HG02610 (cell line): ENCODE measurements around the gene RC3H2.

ENCODE experiments used
- ATAC-seq: cut with Tn5 transposase; IDR thresholded peaks from one replicate; pipeline ENCODE4 v1.9.1; 2021; ENCODE audit warnings: mild to moderate bottlenecking, moderate library complexity; ENCODE audit not compliant: unreplicated experiment

The RC3H2 gene

DNA sequence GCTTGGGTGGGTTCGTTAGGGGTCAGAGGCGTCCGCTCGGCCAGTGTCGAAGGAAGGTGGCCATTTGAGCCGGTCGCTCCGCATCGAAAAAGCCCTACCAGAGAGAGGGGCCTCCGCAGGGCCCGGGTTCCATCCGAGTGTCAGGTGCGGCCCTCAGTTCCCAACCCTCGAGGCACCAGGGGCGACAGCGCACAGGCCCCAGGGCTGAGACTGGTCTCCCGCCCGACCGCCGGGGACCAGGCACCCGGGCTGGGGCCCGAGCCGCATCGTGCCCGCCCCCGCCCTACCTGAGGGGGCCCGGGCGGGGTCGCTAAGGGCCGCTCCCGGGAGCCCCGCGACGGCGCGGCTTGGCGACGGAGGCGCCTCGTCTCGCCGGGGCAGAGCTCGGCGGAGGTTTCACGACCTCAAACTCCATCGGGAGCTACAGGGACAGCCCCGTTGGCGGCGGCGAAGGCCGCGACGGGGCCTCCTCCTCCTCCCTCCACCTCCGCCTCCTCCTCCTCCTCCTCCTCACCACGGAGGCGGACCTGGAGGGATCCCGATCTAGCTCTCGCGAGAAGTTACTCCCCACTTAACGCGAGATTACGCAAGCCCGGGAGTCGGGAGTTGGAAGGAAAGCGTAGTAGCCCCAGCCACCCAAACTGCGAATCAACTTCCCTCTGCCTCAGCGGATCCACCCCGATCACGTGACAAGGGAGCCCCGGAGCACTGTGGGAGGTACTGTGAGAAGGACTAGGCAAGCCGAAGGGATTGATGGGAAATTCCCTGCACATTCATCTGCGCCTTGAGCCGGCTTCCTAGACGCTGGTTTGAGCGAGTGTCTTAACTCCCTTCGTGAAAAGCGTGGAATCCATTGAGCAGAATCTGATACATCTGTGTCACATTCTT is at the start of gene RC3H2:
Gene RC3H2, minus strand, starts transcription at position 537 of the 888 bp plus-strand sequence. CDS start 7,850 bp downstream, outside the sequence.
- peak; percentile 80 for ATAC-seq

- no peak for ATAC-seq
These were observed 49.1 kb upstream of the RC3H2 start for GRCh38 chr9:122954253-122954691.

- no peak for ATAC-seq
These were observed 45.9 kb upstream of the RC3H2 start for GRCh38 chr9:122951056-122951455.

DNA sequence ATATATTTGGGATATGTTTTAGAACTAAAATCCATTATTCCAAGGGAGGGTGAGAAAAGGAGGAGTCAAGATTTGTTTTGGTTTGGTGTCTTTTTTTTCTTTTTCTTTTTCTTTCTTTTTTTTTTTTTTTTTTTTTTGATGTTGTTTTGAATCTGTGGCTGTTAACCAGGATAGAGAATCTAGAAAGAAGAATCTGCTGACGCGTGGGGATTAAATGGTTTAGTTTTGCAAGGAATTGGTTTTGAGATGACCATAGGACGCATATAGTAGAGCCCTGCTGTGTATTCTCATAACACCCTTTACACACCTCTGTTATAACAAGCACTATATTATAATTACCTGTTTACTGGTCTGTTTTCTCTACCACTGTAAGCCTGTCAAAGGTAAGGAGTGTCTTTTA is 45.1 kb upstream of the RC3H2 start:
- no peak for ATAC-seq

- no peak for ATAC-seq
These were observed 44.5 kb upstream of the RC3H2 start for GRCh38 chr9:122949696-122950095.

DNA sequence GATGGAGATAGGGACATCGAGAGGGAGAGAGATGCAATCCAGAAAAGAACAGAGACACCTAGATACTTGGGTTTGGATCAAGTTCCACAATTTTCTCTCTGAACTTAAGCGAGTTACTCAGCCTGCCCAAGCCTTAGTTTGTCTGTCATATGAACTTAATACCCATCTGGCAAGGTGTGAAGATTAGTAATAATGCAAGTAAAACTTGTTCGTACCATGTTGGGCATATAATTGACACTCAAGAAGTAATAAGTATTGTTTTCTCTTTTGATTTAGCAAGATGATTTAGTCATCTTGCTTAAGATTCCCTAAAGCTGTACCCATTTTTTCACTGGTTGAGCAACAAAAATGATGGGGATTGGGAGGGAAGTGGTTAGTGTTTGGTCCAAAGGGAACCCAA is 43.2 kb upstream of the RC3H2 start:
- ATAC-seq, result peak; percentile 53

DNA sequence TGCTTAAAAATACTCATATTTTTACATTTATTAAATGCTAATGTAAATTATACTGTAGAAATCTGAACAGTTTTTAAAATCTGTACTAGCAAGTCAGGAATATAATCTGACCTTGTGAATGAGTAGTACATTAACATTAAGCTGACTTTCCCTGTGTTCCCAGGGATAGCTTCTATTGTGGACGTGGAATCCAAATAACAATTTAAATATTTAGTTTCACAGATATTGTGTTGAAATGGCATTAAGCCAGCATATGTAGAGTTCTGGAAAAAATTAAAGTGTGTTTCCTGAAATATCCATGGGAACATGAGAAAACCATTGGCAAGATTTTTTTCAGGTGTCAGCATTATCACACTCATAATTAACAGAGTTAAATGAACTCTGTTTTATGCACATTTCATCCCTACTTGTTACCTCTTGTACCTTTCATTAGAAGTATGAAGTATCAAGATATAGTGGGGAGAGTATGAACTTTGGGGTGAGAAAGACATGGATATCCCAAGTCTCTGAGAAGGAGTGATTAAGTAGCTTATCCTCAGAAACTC is 41.4 kb upstream of the RC3H2 start:
- no peak for ATAC-seq

DNA sequence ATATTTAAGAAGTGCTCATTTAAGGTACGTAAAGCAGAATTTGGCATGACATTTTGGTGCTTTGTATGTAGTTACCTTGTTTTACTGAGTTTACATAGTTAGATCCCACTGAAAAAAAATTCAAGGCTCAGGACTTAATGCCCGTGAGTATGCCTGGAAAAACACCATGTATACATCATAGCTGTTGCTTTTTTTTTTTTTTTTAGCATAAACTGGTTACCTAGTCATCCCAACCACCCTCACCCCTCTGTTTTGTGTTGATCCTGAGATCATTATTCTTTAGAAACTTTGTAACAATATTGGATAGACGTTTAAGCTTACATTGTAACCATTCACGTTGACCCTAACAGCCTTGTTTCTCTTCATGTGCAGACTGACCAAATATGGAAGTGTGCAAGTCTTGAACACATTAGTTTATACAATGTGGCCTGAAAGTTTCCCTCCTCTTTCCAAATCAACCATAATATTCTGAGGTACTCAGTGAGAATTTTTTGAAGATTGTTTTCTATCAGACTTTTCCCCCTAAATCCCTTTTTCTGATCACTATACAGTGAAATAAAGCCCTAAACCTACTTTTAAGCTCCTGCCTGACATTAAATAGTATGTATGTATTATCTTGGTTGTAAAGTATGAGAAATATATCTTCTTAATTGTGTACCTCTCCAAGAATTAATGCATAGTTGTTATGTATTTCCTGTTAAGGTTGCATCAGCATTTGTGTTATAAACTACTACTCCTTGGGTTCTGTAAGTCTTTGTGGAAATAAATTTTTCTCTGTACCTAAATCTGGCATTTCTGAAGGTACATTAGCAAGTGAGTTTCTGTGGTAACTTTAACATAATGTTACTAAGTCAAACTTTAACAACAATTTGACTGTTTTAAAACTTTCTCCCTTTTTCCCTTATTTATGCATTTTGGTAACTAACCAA is 40.1 kb upstream of the RC3H2 start:
- no peak for ATAC-seq

DNA sequence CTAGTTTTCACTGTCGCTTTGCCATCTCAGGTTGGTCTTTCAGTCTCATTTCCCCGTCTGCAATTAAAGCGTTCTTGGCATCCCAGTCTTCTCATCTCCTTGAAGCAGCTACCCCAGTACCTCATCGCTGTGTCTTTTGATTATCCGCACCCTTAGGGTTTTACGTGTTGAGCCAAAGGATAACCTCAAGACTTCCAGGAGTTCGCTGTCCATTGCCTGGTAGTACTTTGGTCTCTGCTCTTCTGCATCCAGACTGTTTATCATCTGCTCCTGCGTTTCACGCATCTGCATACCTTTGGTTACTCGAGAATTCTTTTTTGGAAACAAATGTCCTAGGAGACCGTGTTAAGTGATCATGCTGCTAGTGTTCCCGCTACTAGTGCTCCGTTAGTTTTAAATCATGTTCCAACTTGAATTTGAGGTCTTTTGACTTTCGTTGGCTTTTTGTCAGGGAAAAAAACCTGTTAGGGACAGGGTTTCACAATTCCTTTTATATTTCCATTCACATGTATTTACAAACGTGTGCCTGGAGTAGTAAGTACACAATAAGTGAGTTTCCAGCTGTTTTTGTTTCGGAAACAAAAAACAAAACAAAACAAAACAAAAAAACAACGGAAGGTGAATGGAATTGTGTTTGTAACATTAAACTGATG is 36.5 kb upstream of the RC3H2 start:
- ATAC-seq, result no peak

DNA sequence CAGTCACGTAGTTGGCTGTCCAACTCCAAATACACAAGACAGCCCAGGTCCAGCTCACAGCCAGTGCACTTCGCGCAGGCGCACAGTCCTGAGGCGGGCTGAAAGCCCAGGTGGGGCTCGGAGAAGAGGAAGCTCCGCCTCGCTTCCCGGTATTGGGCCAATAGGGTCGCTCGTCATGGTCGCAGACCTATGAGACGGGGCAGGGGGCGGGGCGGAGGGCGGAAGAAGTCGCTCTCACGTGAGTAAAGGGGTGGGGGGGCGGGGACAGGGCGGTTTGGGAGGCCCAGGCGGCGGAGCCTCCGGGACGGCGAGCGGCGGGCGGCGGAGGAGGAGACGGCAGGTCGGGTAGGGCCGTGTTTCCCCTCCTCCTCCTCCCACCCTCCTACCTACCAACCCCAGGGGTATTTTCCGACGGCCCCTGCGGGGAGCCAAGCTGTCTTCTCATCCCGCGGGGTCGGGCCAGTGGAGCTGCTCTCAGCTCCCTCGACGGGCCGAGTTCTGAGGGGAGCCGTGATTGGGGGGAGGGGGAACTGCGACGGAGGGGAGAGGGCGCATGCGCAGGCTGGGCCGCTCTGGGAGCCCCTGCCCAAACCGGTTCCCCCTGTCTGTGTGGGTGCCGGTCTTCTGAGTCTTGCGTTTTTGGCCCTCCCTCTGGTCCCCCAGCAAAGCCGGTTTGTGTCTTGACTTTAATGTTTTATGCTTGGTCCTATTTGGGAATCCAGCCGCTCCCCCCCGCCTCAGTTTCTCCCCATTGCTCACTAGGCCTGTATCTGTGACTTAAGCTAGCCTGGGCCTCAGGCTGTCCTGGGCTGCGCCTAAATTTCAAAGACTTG is 35.8 kb upstream of the RC3H2 start, which contains the start of gene RABGAP1:
Gene RABGAP1, plus strand, starts transcription at position 272 of the 833 bp plus-strand sequence. CDS start 16,040 bp downstream, outside the sequence.
- peak; percentile 98 for ATAC-seq

GRCh38 chr9:122940454-122940748 is 35.2 kb upstream of the RC3H2 start:
- ATAC-seq, result no peak

GRCh38 chr9:122939601-122940000 is 34.4 kb upstream of the RC3H2 start:
- no peak for ATAC-seq

DNA sequence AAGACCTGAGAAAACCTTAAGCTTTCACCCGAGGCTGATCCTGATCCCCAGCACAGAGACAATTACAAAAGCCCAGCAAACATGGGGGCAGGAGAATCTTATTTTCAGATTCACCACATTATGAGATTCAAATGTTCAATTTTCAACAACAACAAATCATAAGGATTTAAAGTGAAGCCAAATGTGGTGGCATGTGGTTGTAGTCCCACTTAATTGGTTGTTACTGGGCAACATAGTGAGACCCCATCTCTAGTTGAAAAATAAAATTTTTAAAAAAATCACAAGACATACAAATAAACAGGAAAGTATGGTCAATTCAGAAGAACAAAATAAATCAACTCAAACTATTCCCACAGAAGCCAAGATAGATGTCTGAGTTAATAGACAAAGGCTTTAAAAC is 31.7 kb upstream of the RC3H2 start:
- ATAC-seq, result no peak

DNA sequence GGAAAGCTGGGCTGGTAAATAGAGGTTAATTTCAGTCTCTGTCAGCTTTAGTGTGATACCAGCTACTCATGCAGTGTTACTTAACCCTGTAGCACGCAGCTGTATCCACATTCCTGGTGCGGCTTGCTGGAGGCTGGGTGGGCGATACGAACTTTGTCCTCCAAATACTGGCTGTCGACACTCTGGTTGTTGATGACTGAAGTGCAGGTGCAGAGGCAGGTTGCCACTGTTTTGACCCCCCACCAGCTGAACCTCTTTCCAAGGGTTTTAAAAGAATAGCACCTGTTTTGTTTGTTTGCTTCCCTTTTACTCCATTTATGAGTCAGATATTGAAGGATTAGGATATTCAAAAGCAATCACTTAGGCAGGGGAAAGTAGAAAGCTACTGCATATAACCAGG is 31.3 kb upstream of the RC3H2 start:
- ATAC-seq, result no peak

DNA sequence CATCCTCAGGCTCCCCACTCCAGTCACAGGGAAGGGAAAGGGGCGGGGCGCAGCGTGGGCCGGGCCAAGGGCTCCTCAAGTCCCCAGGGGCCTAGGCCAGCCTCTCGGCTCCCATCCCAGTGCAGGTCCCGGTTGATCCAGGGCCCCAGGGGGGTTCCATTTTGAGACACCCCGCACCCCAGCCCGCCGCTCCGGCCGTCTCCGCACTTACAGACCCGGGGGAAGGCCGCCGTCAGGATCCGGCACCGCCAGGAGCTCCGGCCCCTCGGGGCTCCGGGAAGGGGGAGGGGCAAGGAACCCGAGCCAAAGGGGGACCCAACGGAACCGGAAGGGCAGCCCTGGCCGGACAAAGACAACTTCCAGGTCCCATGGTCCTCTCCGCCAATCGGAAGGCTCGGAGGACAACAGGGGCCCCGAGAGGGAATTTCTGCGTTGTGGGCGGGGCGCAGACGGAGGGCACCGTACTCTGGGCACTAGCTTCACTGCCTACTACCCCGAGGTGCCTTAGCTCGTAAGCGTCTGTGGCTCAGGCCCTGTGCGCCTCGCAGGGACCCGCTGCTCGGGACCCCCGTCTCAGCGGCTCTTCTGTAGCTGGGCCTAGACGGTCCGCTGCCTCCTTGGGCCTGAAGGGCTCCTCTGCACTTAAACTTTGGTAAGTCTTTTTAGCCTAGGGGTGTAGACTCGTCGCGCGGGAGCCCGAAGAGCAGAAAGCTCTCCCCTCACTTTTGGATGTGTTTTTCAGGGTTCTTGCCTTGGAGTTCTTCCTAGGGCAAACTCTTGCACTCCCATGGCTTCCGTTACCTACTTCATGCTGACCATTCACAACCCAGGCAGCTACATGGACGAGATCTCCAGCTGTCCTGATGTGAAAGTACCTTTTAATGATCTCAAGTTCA is 26.3 kb upstream of the RC3H2 start, which contains the start of gene ZBTB26:
Gene ZBTB26, minus strand, starts transcription at position 287 of the 896 bp plus-strand sequence. CDS start 11,578 bp downstream, outside the sequence.
- ATAC-seq, result peak; percentile 97

DNA sequence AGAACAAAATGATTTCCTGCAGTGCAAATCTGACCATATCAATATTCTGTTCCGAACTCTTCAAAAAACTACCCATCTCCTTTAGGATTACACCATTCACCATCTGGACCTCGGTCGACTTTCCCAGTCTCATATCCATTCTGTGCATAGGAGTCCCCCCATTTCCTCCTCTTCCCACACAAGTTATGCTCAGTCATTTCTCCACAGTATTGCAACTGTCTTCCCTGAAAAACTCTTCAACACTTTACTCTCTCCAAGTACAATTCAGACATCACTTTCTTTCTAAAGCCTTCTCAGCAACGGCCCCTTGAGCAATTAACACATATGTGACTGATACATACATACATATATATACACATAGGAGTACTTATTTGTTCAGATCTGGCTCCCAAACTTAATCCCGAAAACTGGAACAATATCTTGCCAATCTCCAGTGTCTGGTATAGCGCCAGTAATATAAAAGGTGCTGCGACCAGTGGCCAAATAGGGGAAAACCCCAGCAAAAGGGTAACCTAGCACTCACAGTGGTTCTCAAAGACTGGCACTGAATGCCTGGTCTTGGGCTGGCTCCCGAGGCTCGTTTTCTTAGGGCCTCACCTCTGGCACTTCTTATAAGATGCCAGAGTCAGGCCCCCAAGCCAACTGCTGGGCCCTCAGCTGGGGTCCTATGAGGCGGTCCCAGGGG is 25.5 kb upstream of the RC3H2 start:
- peak; percentile 12 for ATAC-seq

- no peak for ATAC-seq
These were observed 24.7 kb upstream of the RC3H2 start for GRCh38 chr9:122929796-122930354.

DNA sequence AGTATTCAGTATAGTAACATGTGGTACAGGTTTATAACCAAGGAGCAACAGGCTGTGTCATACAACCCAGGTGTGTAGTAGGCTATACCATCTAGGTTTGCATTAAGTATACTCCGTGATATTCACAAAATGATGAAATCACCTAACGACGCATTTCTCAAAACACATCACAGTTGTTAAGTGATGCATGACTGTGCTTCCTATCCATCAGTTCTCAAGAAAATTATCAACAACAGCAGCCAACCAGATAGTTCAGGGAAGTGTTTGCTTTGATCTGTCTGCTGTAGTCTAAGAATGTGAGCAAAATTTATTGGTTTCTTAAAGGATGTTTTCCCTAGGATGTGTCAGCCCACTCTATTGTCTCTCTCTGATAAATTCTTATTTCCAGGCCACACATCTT is 18.8 kb upstream of the RC3H2 start:
- no peak for ATAC-seq
